Skin of body (tissue), 2 donors: ENCODE measurements around the gene ZNF397. TPM values are rescaled to one million over a fixed set of nuclear protein-coding genes. Genes with fewer than 3 reads are reported as not detected.

Experiments
- DNase-seq: peaks from one replicate; lab custom pipeline; 2025; lab: John Stamatoyannopoulos, UW
- total RNA-seq: library from RNA; depleted of rRNA; stranded (reverse); fragments of >200 nt; gene quantifications from one replicate; pipeline ENCODE4 v1.2.3, GENCODE V29; 2014

ZNF397 gene
- total RNA-seq, 1 donor from 2014 or later = 28.7 TPM

GRCh38 chr18:35290094-35290735, 49.4 kb downstream of the ZNF397 start, which contains the start of gene ZSCAN30:
TSS of gene ZSCAN30 (minus strand) at chr18:35290229. CDS start at chr18:35264352, 25,877 bp downstream.
- peak; percentile 93 for DNase-seq

DNA sequence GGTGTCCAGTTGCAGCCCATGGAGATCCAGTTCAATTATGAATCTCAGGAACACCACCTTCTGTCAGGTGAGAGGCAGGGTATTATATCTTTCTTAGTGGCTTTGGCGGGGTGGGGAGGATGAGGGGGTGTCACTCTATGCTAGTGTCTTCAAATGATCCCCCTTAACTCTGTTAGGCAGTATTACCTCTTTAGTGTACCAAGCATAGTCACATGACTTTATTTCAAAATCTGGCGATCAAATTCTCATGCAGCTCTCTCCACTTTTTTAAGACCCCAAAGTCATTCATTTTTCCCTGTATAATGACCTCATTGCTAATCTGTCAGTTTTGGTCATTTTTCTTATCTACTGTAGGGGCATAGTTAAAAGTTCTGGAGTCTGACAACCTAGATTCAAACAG, 50.3 kb downstream of the ZNF397 start:
- DNase-seq = no peak

GRCh38 chr18:35296060-35296459, 55.2 kb downstream of the ZNF397 start:
- no peak for DNase-seq

GRCh38 chr18:35303610-35304009, 62.8 kb downstream of the ZNF397 start:
- DNase-seq = no peak

GRCh38 chr18:35306588-35307250, 65.9 kb downstream of the ZNF397 start:
- DNase-seq = no peak

Other genes with a start within 250 kb of the ZNF397 start
- 23.3 TPM for gene MAPRE2, start 199.6 kb upstream of the ZNF397 start, total RNA-seq
- gene ZSCAN30, start 49.2 kb downstream of the ZNF397 start, total RNA-seq = 19.7 TPM
- 44.5 TPM for gene ZNF24, start 103.4 kb downstream of the ZNF397 start, total RNA-seq
- 1.6 TPM for gene ZNF396, start 136.3 kb downstream of the ZNF397 start, total RNA-seq